ENCODE results near the gene USP9Y.

GRCh38 chrY:12681535-12681934 is 19.5 kb upstream of the USP9Y start:
- TF ChIP-seq CTCF (conservative IDR thresholded peaks at IDR 0.05; ENCODE audit: low read depth, low read length): no peak
- no peak for TF ChIP-seq EZH2 (IDR thresholded peaks at IDR 0.05; ENCODE audit: borderline replicate concordance, low read depth, low read length, poor library complexity, severe bottlenecking)
